ENCODE measurements around the gene ITGAL. TPM values are rescaled to one million over a fixed set of nuclear protein-coding genes. Genes with fewer than 3 reads are reported as not detected.
A peak's percentile ranks its signal among the peaks of the same experiment; 100 is the strongest.

ITGAL gene
- total RNA-seq (2014; rRNA removed; shearing (Covaris generic); ENCODE audit: low replicate concordance): not detected in 2 replicates

GRCh38 chr16:30472328-30472942 is at the start of gene ITGAL:
ITGAL (plus strand) TSS chr16:30472742; CDS start chr16:30472838, 96 bp downstream.
- in situ Hi-C loops (cut with HindIII; ENCODE audit: low pct_unique_long_range_greater_than_20kb, low sequenced_read_pairs): no loop called here
- no peak for DNase-seq (ENCODE audit: low read depth)

GRCh38 chr16:30428055-30428454 is 44.5 kb upstream of the ITGAL start:
- no peak for DNase-seq (ENCODE audit: low read depth)
- in situ Hi-C loops (cut with HindIII; ENCODE audit: low pct_unique_long_range_greater_than_20kb, low sequenced_read_pairs): no loop called here

- no peak for DNase-seq (ENCODE audit: low read depth)
- in situ Hi-C loops (cut with HindIII; ENCODE audit: low pct_unique_long_range_greater_than_20kb, low sequenced_read_pairs): no loop called here
Observed at GRCh38 chr16:30429418-30429677, 43.2 kb upstream of the ITGAL start.

GRCh38 chr16:30429678-30430427 is 42.7 kb upstream of the ITGAL start, which contains the start of gene DCTPP1:
DCTPP1 (minus strand) TSS chr16:30430030; CDS start chr16:30429980, 50 bp downstream.
- DNase-seq (ENCODE audit: low read depth): peak; percentile 100
- in situ Hi-C loops (cut with HindIII; ENCODE audit: low pct_unique_long_range_greater_than_20kb, low sequenced_read_pairs): no loop called here

- in situ Hi-C loops (cut with HindIII; ENCODE audit: low pct_unique_long_range_greater_than_20kb, low sequenced_read_pairs): no loop called here
- DNase-seq (ENCODE audit: low read depth): no peak
Observed at GRCh38 chr16:30430428-30430970, 42.0 kb upstream of the ITGAL start.

GRCh38 chr16:30434852-30435251 is 37.7 kb upstream of the ITGAL start:
- DNase-seq (ENCODE audit: low read depth): no peak
- in situ Hi-C loops (cut with HindIII; ENCODE audit: low pct_unique_long_range_greater_than_20kb, low sequenced_read_pairs): no loop called here

- in situ Hi-C loops (cut with HindIII; ENCODE audit: low pct_unique_long_range_greater_than_20kb, low sequenced_read_pairs): no loop called here
- no peak for DNase-seq (ENCODE audit: low read depth)
Observed at GRCh38 chr16:30437511-30438046, 35.0 kb upstream of the ITGAL start.

GRCh38 chr16:30438835-30439234 is 33.7 kb upstream of the ITGAL start:
- in situ Hi-C loops (cut with HindIII; ENCODE audit: low pct_unique_long_range_greater_than_20kb, low sequenced_read_pairs): no loop called here
- no peak for DNase-seq (ENCODE audit: low read depth)

GRCh38 chr16:30439720-30440348 is 32.7 kb upstream of the ITGAL start:
- in situ Hi-C loops (cut with HindIII; ENCODE audit: low pct_unique_long_range_greater_than_20kb, low sequenced_read_pairs): loop anchor here (10.0 kb wide), 1 partner anchor 75 kb away; no protein-coding TSS in a partner anchor
- DNase-seq (ENCODE audit: low read depth): no peak

- DNase-seq (ENCODE audit: low read depth): no peak
- in situ Hi-C loops (cut with HindIII; ENCODE audit: low pct_unique_long_range_greater_than_20kb, low sequenced_read_pairs): loop anchor here (10.0 kb wide), 1 partner anchor 71 kb away; no protein-coding TSS in a partner anchor
Observed at GRCh38 chr16:30443631-30444030, 28.9 kb upstream of the ITGAL start.

- DNase-seq (ENCODE audit: low read depth): peak; percentile 16
- in situ Hi-C loops (cut with HindIII; ENCODE audit: low pct_unique_long_range_greater_than_20kb, low sequenced_read_pairs): loop anchor here (10.0 kb wide), 1 partner anchor 70 kb away; no protein-coding TSS in a partner anchor
Observed at GRCh38 chr16:30444231-30445148, 28.1 kb upstream of the ITGAL start.

GRCh38 chr16:30445149-30445407 is 27.5 kb upstream of the ITGAL start:
- in situ Hi-C loops (cut with HindIII; ENCODE audit: low pct_unique_long_range_greater_than_20kb, low sequenced_read_pairs): loop anchor here (10.0 kb wide), 1 partner anchor 70 kb away; no protein-coding TSS in a partner anchor
- no peak for DNase-seq (ENCODE audit: low read depth)

- DNase-seq (ENCODE audit: low read depth): peak; percentile 99
- in situ Hi-C loops (cut with HindIII; ENCODE audit: low pct_unique_long_range_greater_than_20kb, low sequenced_read_pairs): loop anchor here (10.0 kb wide), 1 partner anchor 69 kb away; no protein-coding TSS in a partner anchor
Observed at GRCh38 chr16:30445408-30446202, 26.9 kb upstream of the ITGAL start, which contains the start of gene SEPHS2. SEPHS2 (minus strand) TSS chr16:30445874; CDS start chr16:30445727, 147 bp downstream.

GRCh38 chr16:30446203-30446595 is 26.3 kb upstream of the ITGAL start:
- in situ Hi-C loops (cut with HindIII; ENCODE audit: low pct_unique_long_range_greater_than_20kb, low sequenced_read_pairs): loop anchor here (10.0 kb wide), 1 partner anchor 69 kb away; no protein-coding TSS in a partner anchor
- no peak for DNase-seq (ENCODE audit: low read depth)

GRCh38 chr16:30447512-30448226 is 24.9 kb upstream of the ITGAL start:
- in situ Hi-C loops (cut with HindIII; ENCODE audit: low pct_unique_long_range_greater_than_20kb, low sequenced_read_pairs): loop anchor here (10.0 kb wide), 1 partner anchor 67 kb away; no protein-coding TSS in a partner anchor
- peak; percentile 76 for DNase-seq (ENCODE audit: low read depth)

GRCh38 chr16:30449116-30449435 is 23.5 kb upstream of the ITGAL start:
- in situ Hi-C loops (cut with HindIII; ENCODE audit: low pct_unique_long_range_greater_than_20kb, low sequenced_read_pairs): loop anchor here (10.0 kb wide), 1 partner anchor 66 kb away; no protein-coding TSS in a partner anchor
- DNase-seq (ENCODE audit: low read depth): no peak
